ENCODE measurements around the gene PRPF38B. TPM values are rescaled to one million over a fixed set of nuclear protein-coding genes. Genes with fewer than 3 reads are reported as not detected.
"Not testable (repeated sequence)": the region's sequence is repeated elsewhere in the genome, so short reads cannot be mapped to it uniquely, and the experiment has no call there.

PRPF38B gene
- total and polyA plus RNA-seq, 4 experiments from 2014 or later: 11.9 to 126 (median 80.1) TPM

DNA sequence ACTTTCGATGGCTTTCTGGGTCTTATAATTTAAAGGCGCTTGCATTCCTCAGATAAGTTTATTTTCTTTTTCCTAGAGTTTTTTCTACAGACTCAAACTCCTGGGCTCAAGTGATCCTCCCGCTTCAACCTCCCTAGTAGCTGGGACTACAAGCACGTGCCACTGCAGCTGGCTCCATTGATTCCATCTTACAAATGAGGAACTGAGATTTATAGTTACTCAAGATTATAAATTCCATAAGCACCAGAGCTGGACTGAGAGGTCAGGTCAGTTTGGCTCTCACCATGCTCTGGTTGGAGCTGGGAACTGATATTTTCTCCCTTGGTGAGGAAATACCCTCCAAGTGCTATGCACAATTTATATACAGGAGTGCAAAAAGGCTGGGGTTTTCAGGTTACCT lies 13.4 kb upstream of the PRPF38B start:
- no peak for DNase-seq
- Mint-ChIP-seq H3K27me3 (peaks cover 0 to under 1% of the 10 kb centered on the region in 2 donors), H3K27ac (peak overlapping the region in 2 of 7 donors; percentile 15 to 51), H3K9me3 (no peaks in the 10 kb centered on the region), H3K36me3 (no peaks in the 10 kb centered on the region), H3K4me3 (no peak overlapping the region), H3K4me1 (peaks cover 3 to 8% (median 6%) of the 10 kb centered on the region in 4 donors)
- H3K4me3 ChIP-seq (ENCODE audit: low read length in 2 of 2): no peak overlapping the region
- ChIA-PET POLR2A (ENCODE audit: partially characterized antibody) (interaction anchor here (1.0 to 1.1 kb wide), 2 partner anchors 16 to 173 kb away, joined by 3 to 4 read pairs; no protein-coding TSS in a partner anchor), CTCF (ENCODE audit: partially characterized antibody) (interaction anchor here (2.3 kb wide), 1 partner anchor 13 kb away, joined by 6 read pairs; the partner anchor contains the start of gene PRPF38B)
- H3K4me1 ChIP-seq (ENCODE audit: insufficient read depth, low read length): peaks cover 9% of the 10 kb centered on the region
- no peaks in the 10 kb centered on the region for H3K27me3 ChIP-seq (ENCODE audit: insufficient read depth, low read length)
- H3K36me3 ChIP-seq (ENCODE audit: insufficient read depth, low read length): no peaks in the 10 kb centered on the region
- intact Hi-C loops (cut with micrococcal nuclease): no loop called here
- H3K27ac ChIP-seq (ENCODE audit: low read depth, low read length): no peak overlapping the region
- no peaks in the 10 kb centered on the region for H3K9me3 ChIP-seq (ENCODE audit: control insufficient read depth in 1 of 2, low read length in 2 of 2)

DNA sequence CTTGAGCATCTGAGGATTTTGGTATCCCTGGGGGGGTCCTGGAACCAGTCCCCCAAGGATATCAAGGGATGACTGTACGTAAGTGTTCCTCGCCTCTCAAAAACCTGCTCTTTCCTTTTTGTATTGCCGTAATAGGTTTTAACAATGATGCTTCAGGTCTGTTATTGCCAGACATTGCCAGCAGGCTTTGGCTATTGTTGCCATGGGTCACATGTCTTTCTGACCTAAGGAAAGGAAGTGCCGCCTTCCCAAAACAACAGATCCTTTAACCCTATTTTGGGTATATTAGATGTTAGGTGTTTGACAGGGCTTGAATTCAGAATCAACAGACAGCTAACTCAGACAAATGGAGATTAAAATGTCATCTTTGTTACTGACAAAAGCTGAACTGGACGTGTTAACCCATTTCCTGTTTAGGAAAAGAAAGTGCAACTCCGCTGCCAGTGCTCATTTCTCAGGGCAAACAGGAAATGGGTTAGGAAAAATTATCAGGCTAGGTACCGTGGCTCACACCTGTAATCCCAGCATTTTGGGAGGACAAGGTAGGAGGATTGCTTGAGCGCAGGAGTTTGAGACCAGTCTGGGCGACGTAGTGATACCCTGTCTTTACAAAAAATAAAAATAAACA lies 12.4 kb upstream of the PRPF38B start:
- DNase-seq: no peak
- H3K4me1 ChIP-seq (ENCODE audit: insufficient read depth, low read length): peaks cover 9% of the 10 kb centered on the region
- H3K36me3 ChIP-seq (ENCODE audit: insufficient read depth, low read length): no peaks in the 10 kb centered on the region
- ChIA-PET POLR2A (ENCODE audit: partially characterized antibody) (interaction anchor here (0.7 to 4.0 kb wide), 4 partner anchors 10 to 19 kb away, joined by 3 to 25 read pairs (median 7); partner anchors contain the start of genes HENMT1 and PRPF38B), CTCF (ENCODE audit: partially characterized antibody) (interaction anchor here (2.3 kb wide), 1 partner anchor 12 kb away, joined by 6 read pairs; the partner anchor contains the start of gene PRPF38B)
- Mint-ChIP-seq H3K4me3 (peak overlapping the region in 7 of 8 donors; percentile 23 to 73 (median 54)), H3K27ac (peak overlapping the region in 4 of 7 donors; percentile 19 to 80 (median 42)), H3K9me3 (no peaks in the 10 kb centered on the region), H3K36me3 (no peaks in the 10 kb centered on the region), H3K27me3 (peaks cover 0 to 2% of the 10 kb centered on the region in 2 donors), H3K4me1 (peaks cover 3 to 8% (median 6%) of the 10 kb centered on the region in 4 donors)
- no peaks in the 10 kb centered on the region for H3K27me3 ChIP-seq (ENCODE audit: insufficient read depth, low read length)
- intact Hi-C loops (cut with micrococcal nuclease): no loop called here
- no peaks in the 10 kb centered on the region for H3K9me3 ChIP-seq (ENCODE audit: control insufficient read depth in 1 of 2, low read length in 2 of 2)
- no peak overlapping the region for H3K4me3 ChIP-seq (ENCODE audit: low read length in 2 of 2)
- H3K27ac ChIP-seq (ENCODE audit: low read depth, low read length): no peak overlapping the region

DNA sequence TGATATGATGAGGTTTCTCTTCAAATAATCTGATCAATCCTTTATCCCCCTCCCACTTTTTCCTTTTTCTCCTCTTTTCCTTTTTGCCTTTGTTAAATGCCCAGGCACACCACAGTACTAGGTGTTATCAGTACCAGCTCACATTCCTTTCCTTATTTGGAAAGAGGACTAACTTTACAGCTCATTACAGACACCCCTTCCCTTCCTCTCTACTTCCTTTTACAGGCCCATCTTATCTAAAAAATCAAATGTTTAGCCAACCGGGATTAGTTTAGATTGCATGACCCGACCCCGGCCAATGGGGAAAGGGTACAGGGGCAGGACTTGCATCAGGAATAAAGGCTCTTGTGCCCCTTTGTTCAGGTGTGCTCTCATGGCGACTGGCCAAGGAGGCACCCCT lies 10.4 kb upstream of the PRPF38B start:
- ChIA-PET POLR2A (ENCODE audit: partially characterized antibody) (interaction anchor here (0.7 to 4.0 kb wide), 4 partner anchors 11 to 21 kb away, joined by 3 to 25 read pairs (median 12); partner anchors contain the start of genes HENMT1 and PRPF38B), CTCF (ENCODE audit: partially characterized antibody) (interaction anchor here (1.3 to 1.4 kb wide), 2 partner anchors 11 to 38 kb away, joined by 6 to 7 read pairs; partner anchors contain the start of gene PRPF38B)
- H3K4me3 ChIP-seq (ENCODE audit: low read length in 2 of 2); H3K27ac ChIP-seq (ENCODE audit: low read depth, low read length); H3K36me3 ChIP-seq (ENCODE audit: insufficient read depth, low read length); DNase-seq; H3K4me1 Mint-ChIP-seq; H3K27me3 Mint-ChIP-seq; H3K27ac Mint-ChIP-seq; H3K4me1 ChIP-seq (ENCODE audit: insufficient read depth, low read length); H3K36me3 Mint-ChIP-seq; H3K9me3 ChIP-seq (ENCODE audit: control insufficient read depth in 1 of 2, low read length in 2 of 2); H3K9me3 Mint-ChIP-seq; H3K4me3 Mint-ChIP-seq; intact Hi-C loops (cut with micrococcal nuclease); H3K27me3 ChIP-seq (ENCODE audit: insufficient read depth, low read length): not testable (repeated sequence)

DNA sequence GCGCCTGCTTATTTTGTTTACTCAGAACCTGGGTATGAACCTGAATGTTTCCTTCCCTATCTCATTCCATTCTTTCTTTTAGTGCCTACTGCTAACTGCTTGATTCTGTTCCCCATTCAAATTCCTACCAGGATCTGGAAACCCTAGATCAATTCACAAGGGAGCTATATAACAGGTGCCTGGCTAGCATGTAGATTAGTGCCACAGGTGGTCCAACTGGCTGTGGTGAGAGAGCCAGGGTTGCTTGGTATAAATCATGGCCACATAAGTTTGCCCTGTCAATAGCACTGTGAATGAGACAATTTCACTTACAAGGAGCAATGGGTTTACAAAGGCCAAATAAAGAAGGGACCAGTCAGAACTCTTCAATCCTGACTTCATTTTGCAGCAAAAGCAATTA lies 6.6 kb upstream of the PRPF38B start:
- no peak for DNase-seq
- H3K9me3 ChIP-seq (ENCODE audit: control insufficient read depth in 1 of 2, low read length in 2 of 2): no peaks in the 10 kb centered on the region
- H3K27me3 ChIP-seq (ENCODE audit: insufficient read depth, low read length): no peaks in the 10 kb centered on the region
- Mint-ChIP-seq H3K4me1 (peaks cover 0 to 6% (median 4%) of the 10 kb centered on the region in 4 donors), H3K27ac (no peak overlapping the region), H3K4me3 (no peak overlapping the region), H3K9me3 (no peaks in the 10 kb centered on the region), H3K36me3 (no peaks in the 10 kb centered on the region), H3K27me3 (peaks cover 0 to 2% of the 10 kb centered on the region in 2 donors)
- H3K36me3 ChIP-seq (ENCODE audit: insufficient read depth, low read length): no peaks in the 10 kb centered on the region
- H3K4me3 ChIP-seq (ENCODE audit: low read length in 2 of 2): no peak overlapping the region
- POLR2A ChIA-PET (ENCODE audit: partially characterized antibody): interaction anchor here (1.3 kb wide), 1 partner anchor 25 kb away, joined by 4 read pairs; the partner anchor contains the start of gene HENMT1
- H3K4me1 ChIP-seq (ENCODE audit: insufficient read depth, low read length): peaks cover 2% of the 10 kb centered on the region
- intact Hi-C loops (cut with micrococcal nuclease): no loop called here
- CTCF ChIA-PET (ENCODE audit: partially characterized antibody): interaction anchor here (0.9 to 1.5 kb wide), 2 partner anchors 23 to 173 kb away, joined by 3 read pairs; no protein-coding TSS in a partner anchor
- H3K27ac ChIP-seq (ENCODE audit: low read depth, low read length): no peak overlapping the region

DNA sequence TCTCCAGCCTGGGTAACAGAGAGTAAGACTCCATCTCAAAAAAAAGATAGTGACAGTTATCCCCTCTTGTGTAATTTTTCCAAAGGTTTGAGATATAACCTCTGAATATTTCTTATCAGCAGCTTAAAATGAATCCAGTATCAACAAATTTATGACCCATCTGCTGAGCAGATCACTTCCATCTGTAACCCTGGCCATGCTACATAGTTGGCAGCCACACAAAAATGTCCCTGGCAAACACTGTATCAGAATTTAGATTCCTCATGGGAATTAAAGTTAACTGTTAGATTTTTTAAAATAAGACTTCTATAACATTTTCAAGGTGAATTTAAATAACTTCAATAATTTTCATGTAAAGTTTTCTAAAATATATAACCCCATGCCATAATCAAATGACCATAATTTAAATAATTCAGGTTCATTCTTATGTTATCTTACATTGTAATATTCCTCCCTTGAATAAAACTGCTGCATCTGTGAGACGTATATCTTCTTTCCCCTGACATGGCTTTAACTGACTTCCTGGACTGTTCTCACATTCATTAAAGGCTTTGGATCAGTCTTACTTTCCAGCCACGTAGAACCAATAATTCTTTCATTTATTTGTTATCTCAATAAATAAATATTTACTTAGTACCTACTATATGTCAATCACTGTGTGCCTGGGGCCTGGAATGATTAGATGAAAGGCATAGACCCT lies 5.3 kb upstream of the PRPF38B start:
- H3K36me3 ChIP-seq (ENCODE audit: insufficient read depth, low read length): no peaks in the 10 kb centered on the region
- POLR2A ChIA-PET (ENCODE audit: partially characterized antibody): interaction anchor here (1.3 kb wide), 1 partner anchor 26 kb away, joined by 4 read pairs; the partner anchor contains the start of gene HENMT1

DNA sequence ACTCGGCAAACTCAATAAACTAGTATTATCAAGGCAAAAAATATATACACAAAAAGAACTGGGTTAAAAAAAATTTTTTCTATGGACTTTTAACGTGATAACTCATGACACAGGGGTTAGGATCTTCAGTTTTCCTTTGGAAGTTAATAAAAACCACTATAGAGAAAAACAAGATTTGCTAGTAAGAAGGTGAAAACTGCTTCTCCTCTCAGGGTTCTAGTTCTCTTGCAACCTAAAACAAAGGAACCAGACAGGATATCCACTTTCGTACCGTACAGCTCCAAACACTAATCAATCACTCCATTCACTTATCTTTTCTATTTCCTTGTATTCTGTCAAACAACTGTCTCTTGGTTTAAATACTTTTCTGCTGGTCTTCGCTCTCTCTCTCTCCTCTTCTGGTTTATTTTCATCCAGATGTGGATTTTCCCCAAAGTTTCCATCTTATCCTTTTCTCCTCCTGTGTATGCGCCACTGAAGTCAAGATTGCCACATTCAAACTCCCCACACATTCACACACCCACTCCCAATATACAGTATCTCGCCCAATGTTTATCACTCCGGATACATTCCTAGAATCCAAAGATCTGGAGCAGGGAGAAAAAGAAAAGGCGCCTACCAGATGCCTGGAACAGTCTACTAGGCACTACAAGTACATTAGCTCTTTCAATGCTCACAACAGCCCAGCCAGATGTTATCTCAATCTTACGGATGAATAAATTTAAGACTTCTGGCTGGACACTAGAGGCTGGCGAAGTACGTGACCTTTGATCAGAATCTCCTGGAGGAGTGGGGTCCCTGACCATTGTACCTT lies 775 bp upstream of the PRPF38B start:
- peak overlapping the region; percentile 90 to 97 (median 94) for H3K4me3 Mint-ChIP-seq
- peak overlapping the region; percentile 68 to 94 for H3K4me3 ChIP-seq (ENCODE audit: low read length in 2 of 2)
- H3K36me3 Mint-ChIP-seq: peaks cover 14 to 33% of the 10 kb centered on the region in 2 donors
- ChIA-PET CTCF (ENCODE audit: partially characterized antibody) (interaction anchor here (1.1 to 5.6 kb wide), 20 partner anchors 9 to 409 kb away, joined by 3 to 138 read pairs (median 7); partner anchors contain the start of genes EEIG2 and HENMT1), POLR2A (ENCODE audit: partially characterized antibody) (interaction anchor here (0.8 to 5.6 kb wide), 41 partner anchors 9 to 1648 kb away, joined by 3 to 445 read pairs (median 6); partner anchors contain the start of genes CLCC1, EEIG2, ELAPOR1 and FNDC7)
- peak overlapping the region; percentile 98 for H3K27ac ChIP-seq (ENCODE audit: low read depth, low read length)
- H3K27me3 Mint-ChIP-seq: no peaks in the 10 kb centered on the region
- H3K4me1 Mint-ChIP-seq: peaks cover 18 to 58% (median 31%) of the 10 kb centered on the region in 4 donors
- no peaks in the 10 kb centered on the region for H3K27me3 ChIP-seq (ENCODE audit: insufficient read depth, low read length)
- no peak for DNase-seq
- H3K9me3 ChIP-seq (ENCODE audit: control insufficient read depth in 1 of 2, low read length in 2 of 2): no peaks in the 10 kb centered on the region
- peaks cover 42% of the 10 kb centered on the region for H3K4me1 ChIP-seq (ENCODE audit: insufficient read depth, low read length)
- intact Hi-C loops (cut with micrococcal nuclease): loop anchor here (5.0 kb wide), 1 partner anchor 136 kb away; no protein-coding TSS in a partner anchor
- peaks cover 0 to 2% (median 0%) of the 10 kb centered on the region in 8 donors for H3K9me3 Mint-ChIP-seq
- H3K27ac Mint-ChIP-seq: peak overlapping the region; percentile 96 to 99 (median 98)
- peaks cover 11% of the 10 kb centered on the region for H3K36me3 ChIP-seq (ENCODE audit: insufficient read depth, low read length)

More for the DNA sequence above, 5.3 kb upstream of the PRPF38B start:
- CTCF ChIA-PET (ENCODE audit: partially characterized antibody): no interaction called here
- no peaks in the 10 kb centered on the region for H3K9me3 ChIP-seq (ENCODE audit: control insufficient read depth in 1 of 2, low read length in 2 of 2)
- Mint-ChIP-seq H3K27ac (no peak overlapping the region), H3K4me1 (peaks cover 9 to 19% (median 14%) of the 10 kb centered on the region in 4 donors), H3K27me3 (peaks cover 0 to 2% of the 10 kb centered on the region in 2 donors), H3K4me3 (no peak overlapping the region), H3K9me3 (no peaks in the 10 kb centered on the region), H3K36me3 (no peaks in the 10 kb centered on the region)
- no peak overlapping the region for H3K27ac ChIP-seq (ENCODE audit: low read depth, low read length)
- H3K27me3 ChIP-seq (ENCODE audit: insufficient read depth, low read length): no peaks in the 10 kb centered on the region
- H3K4me3 ChIP-seq (ENCODE audit: low read length in 2 of 2): no peak overlapping the region
- DNase-seq: no peak
- peaks cover 14% of the 10 kb centered on the region for H3K4me1 ChIP-seq (ENCODE audit: insufficient read depth, low read length)
- intact Hi-C loops (cut with micrococcal nuclease): no loop called here

Data from CD4-positive, alpha-beta memory T cell (primary cell).